ENCODE measurements around the gene LTBP3. TPM values are rescaled to one million over a fixed set of nuclear protein-coding genes. Genes with fewer than 3 reads are reported as not detected.

LTBP3 gene
- total and polyA plus RNA-seq, 4 donors = 8.8 to 46.2 (median 17.0) TPM

- peaks cover 0 to 5% (median 0%) of the 10 kb centered on the region in 4 donors for H3K36me3 ChIP-seq (ENCODE audit: control insufficient read depth in 4 of 4, insufficient read depth in 3 of 4, low read depth in 1 of 4, low read length in 3 of 4)
- no peak overlapping the region for H3K9ac ChIP-seq (ENCODE audit: low read depth in 1 of 2, low read length in 2 of 2)
- peaks cover 4 to 50% (median 25%) of the 10 kb centered on the region in 4 donors for H3K4me1 ChIP-seq (ENCODE audit: control insufficient read depth in 4 of 4, insufficient read depth in 4 of 4, low read length in 3 of 4)
- TF ChIP-seq MAX (IDR thresholded peaks at IDR 0.05) (no peak), HNF4G (IDR thresholded peaks at IDR 0.05) (no peak), GABPA (IDR thresholded peaks at IDR 0.05 in 1 of 2, conservative IDR thresholded peaks at IDR 0.05 in 1 of 2) (no peak), ZBTB33 (IDR thresholded peaks at IDR 0.05) (no peak), HNF4A (conservative IDR thresholded peaks at IDR 0.05) (no peak)
- WGBS = 94% methylated on average over 3 of the region's 3 CpGs
- no peaks in the 10 kb centered on the region for H3K9me3 ChIP-seq (ENCODE audit: control insufficient read depth in 4 of 4, low read length in 3 of 4)
- H3K27ac ChIP-seq (ENCODE audit: low read depth in 1 of 2, low read length in 2 of 2) = no peak overlapping the region
- H3K4me3 ChIP-seq (ENCODE audit: low read depth in 1 of 3, low read length in 3 of 3) = no peak overlapping the region
- no peaks in the 10 kb centered on the region for H3K27me3 ChIP-seq (ENCODE audit: control insufficient read depth in 4 of 4, insufficient read depth in 4 of 4, low read length in 3 of 4)
- DNase-seq (ENCODE audit: low spot score) = no peak
Measured at GRCh38 chr11:65548395-65548794, 9.8 kb downstream of the LTBP3 start.

GRCh38 chr11:65547446-65548125 is 10.6 kb downstream of the LTBP3 start:
- Histone ChIP-seq H3K9me3 (ENCODE audit: control insufficient read depth in 4 of 4, low read length in 3 of 4) (no peaks in the 10 kb centered on the region), H3K4me3 (ENCODE audit: low read depth in 1 of 3, low read length in 3 of 3) (no peak overlapping the region), H3K9ac (ENCODE audit: low read depth in 1 of 2, low read length in 2 of 2) (no peak overlapping the region), H3K27ac (ENCODE audit: low read depth in 1 of 2, low read length in 2 of 2) (no peak overlapping the region), H3K27me3 (ENCODE audit: control insufficient read depth in 4 of 4, insufficient read depth in 4 of 4, low read length in 3 of 4) (no peaks in the 10 kb centered on the region), H3K36me3 (ENCODE audit: control insufficient read depth in 4 of 4, insufficient read depth in 3 of 4, low read depth in 1 of 4, low read length in 3 of 4) (peaks cover 0 to 5% (median under 1%) of the 10 kb centered on the region in 4 donors), H3K4me1 (ENCODE audit: control insufficient read depth in 4 of 4, insufficient read depth in 4 of 4, low read length in 3 of 4) (peaks cover 4 to 45% (median 24%) of the 10 kb centered on the region in 4 donors)
- no peak for TF ChIP-seq REST (IDR thresholded peaks at IDR 0.05)
- no peak for TF ChIP-seq TAF1 (conservative IDR thresholded peaks at IDR 0.05)
- no peak for DNase-seq (ENCODE audit: low spot score)
- 86% methylated on average over 52 of the region's 52 CpGs for WGBS

- DNase-seq (ENCODE audit: low spot score) = peak; percentile 100
- Histone ChIP-seq H3K9ac (ENCODE audit: low read depth in 1 of 2, low read length in 2 of 2) (peak overlapping the region in 1 of 2 donors; percentile 66), H3K36me3 (ENCODE audit: control insufficient read depth in 4 of 4, insufficient read depth in 3 of 4, low read depth in 1 of 4, low read length in 3 of 4) (peaks cover 0 to 5% (median under 1%) of the 10 kb centered on the region in 4 donors), H3K27me3 (ENCODE audit: control insufficient read depth in 4 of 4, insufficient read depth in 4 of 4, low read length in 3 of 4) (no peaks in the 10 kb centered on the region), H3K4me1 (ENCODE audit: control insufficient read depth in 4 of 4, insufficient read depth in 4 of 4, low read length in 3 of 4) (peaks cover 3 to 38% (median 19%) of the 10 kb centered on the region in 4 donors), H3K27ac (ENCODE audit: low read depth in 1 of 2, low read length in 2 of 2) (peak overlapping the region; percentile 78 to 94), H3K9me3 (ENCODE audit: control insufficient read depth in 4 of 4, low read length in 3 of 4) (no peaks in the 10 kb centered on the region), H3K4me3 (ENCODE audit: low read depth in 1 of 3, low read length in 3 of 3) (peak overlapping the region; percentile 30 to 60 (median 51))
- 8% methylated on average over 64 of the region's 64 CpGs for WGBS
- TF ChIP-seq CTCF (IDR thresholded peaks at IDR 0.05; ENCODE audit: low read depth, low read length, missing input control) (no peak), YY1 (IDR thresholded peaks at IDR 0.05) (peak; percentile 27), REST (IDR thresholded peaks at IDR 0.05) (no peak), EGR1 (IDR thresholded peaks at IDR 0.05; ENCODE audit: low read depth in 2 of 2) (peak; percentile 85 to 97), FOXA2 (IDR thresholded peaks at IDR 0.05) (no peak), TAF1 (conservative IDR thresholded peaks at IDR 0.05) (no peak), FOXA1 (IDR thresholded peaks at IDR 0.05) (no peak), RXRA (IDR thresholded peaks at IDR 0.05) (peak; percentile 88 to 91), JUND (IDR thresholded peaks at IDR 0.05) (no peak)
Measured at GRCh38 chr11:65546217-65546958, 11.8 kb downstream of the LTBP3 start.

Measured in liver (tissue), 9 donors.